BLaER1 treated with 17β-estradiol and CSF1 and Interleukin-3, amounts not matched to agents 10 nM and 100 nM (cell line): ENCODE measurements around the gene GC.

Experiments used
- H3K27ac ChIP-seq, 11 experiments: shearing (Covaris generic); formaldehyde crosslinking; 2 replicates each; pipeline ENCODE4 v1.8.1; 2022
- H3K27me3 ChIP-seq, 11 experiments: shearing (Covaris generic); formaldehyde crosslinking; 2 replicates each; pipeline ENCODE4 v1.8.1; 2022
- H3K36me3 ChIP-seq, 11 experiments: shearing (Covaris generic); formaldehyde crosslinking; 2 replicates each; pipeline ENCODE4 v1.8.1; 2022
- H3K4me1 ChIP-seq, 10 experiments: shearing (Covaris generic); formaldehyde crosslinking; 2 replicates each; pipeline ENCODE4 v1.8.1; 2022
- H3K4me2 ChIP-seq, 11 experiments: shearing (Covaris generic); formaldehyde crosslinking; 2 replicates each; pipeline ENCODE4 v1.8.1; 2022
- H3K4me3 ChIP-seq, 10 experiments: shearing (Covaris generic); formaldehyde crosslinking; 2 replicates each; pipeline ENCODE4 v1.8.1; 2022
- H3K9ac ChIP-seq, 11 experiments: shearing (Covaris generic); formaldehyde crosslinking; 2 replicates each; pipeline ENCODE4 v1.8.1; 2022
- H3K9me3 ChIP-seq, 11 experiments: shearing (Covaris generic); formaldehyde crosslinking; replicated peaks in 1 of 11; 2 replicates each; pipeline ENCODE4 v1.8.1; 2022
- H4K20me1 ChIP-seq, 11 experiments: shearing (Covaris generic); formaldehyde crosslinking; 2 replicates each; pipeline ENCODE4 v1.8.1; 2022
- Cebpa-rat ChIP-seq, 11 experiments: shearing (Covaris generic); IDR thresholded peaks; 2 replicates each; pipeline ENCODE4 v1.8.1; 2022

Gene GC

DNA sequence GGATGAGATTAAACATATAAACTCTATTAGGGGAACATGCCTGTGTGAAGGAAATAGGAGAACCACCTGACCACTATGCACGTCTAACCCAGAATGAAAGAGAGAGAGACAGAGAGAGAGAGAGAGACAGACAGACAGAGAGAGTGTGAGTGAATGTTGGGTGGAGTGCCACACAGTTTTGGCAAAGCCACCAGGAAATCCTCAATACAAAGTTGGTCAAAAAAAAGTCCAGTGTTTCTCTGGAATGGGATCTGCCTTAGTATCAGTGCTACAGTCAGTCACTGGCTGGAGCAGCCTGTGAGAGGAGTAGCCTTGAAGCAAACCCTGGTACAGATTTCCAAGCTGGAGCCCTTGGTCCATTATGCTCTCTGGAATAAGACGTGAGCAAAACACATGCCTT lies 91.7 kb downstream of the GC start:
- Histone ChIP-seq H3K4me1 (no peaks in the 10 kb centered on the region), H3K27me3 (no peaks in the 10 kb centered on the region), H3K9ac (no peak overlapping the region), H4K20me1 (no peaks in the 10 kb centered on the region), H3K27ac (no peak overlapping the region), H3K4me2 (no peak overlapping the region), H3K4me3 (no peak overlapping the region), H3K9me3 (no peaks in the 10 kb centered on the region), H3K36me3 (no peaks in the 10 kb centered on the region)
- TF ChIP-seq Cebpa-rat (IDR thresholded peaks at IDR 0.05): no peak
